Forelimb muscle (tissue), 1 donor: ENCODE results near the gene ZNHIT1. TPM values are rescaled to one million over a fixed set of nuclear protein-coding genes. Genes with fewer than 3 reads are reported as not detected.
"Not testable (repeated sequence)": the region's sequence is repeated elsewhere in the genome, so short reads cannot be mapped to it uniquely, and the experiment has no call there.

ENCODE experiments used
- DNase-seq: peaks from one replicate; pipeline ENCODE4 v3.0.0-alpha.2; 2013; ENCODE audit warnings: low read depth
- polyA plus RNA-seq: library from polyadenylated mRNA; unstranded; fragments of 120-200 nt; gene quantifications from one replicate; pipeline ENCODE4 v1.2.1, GENCODE V29; 2013; ENCODE audit not compliant: insufficient read length

Gene ZNHIT1
- polyA plus RNA-seq, 1 donor: 46.5 TPM

GRCh38 chr7:101241443-101242349, 23.7 kb downstream of the ZNHIT1 start:
- DNase-seq: no peak

GRCh38 chr7:101243646-101244374, 25.8 kb downstream of the ZNHIT1 start:
- DNase-seq: no peak

- DNase-seq: peak; percentile 81
Observed at GRCh38 chr7:101244375-101245146, 26.6 kb downstream of the ZNHIT1 start, which contains the start of gene FIS1. TSS of gene FIS1 (minus strand) at chr7:101245081. CDS start at chr7:101245004, 77 bp downstream.

GRCh38 chr7:101245147-101245668, 27.2 kb downstream of the ZNHIT1 start:
- no peak for DNase-seq

GRCh38 chr7:101248276-101248675, 30.3 kb downstream of the ZNHIT1 start:
- no peak for DNase-seq

- no peak for DNase-seq
Observed at GRCh38 chr7:101250324-101250723, 32.4 kb downstream of the ZNHIT1 start.

- peak; percentile 91 for DNase-seq
Observed at GRCh38 chr7:101251871-101252659, 34.1 kb downstream of the ZNHIT1 start.

- not testable (repeated sequence) for DNase-seq
Observed at GRCh38 chr7:101253199-101253598, 35.2 kb downstream of the ZNHIT1 start.

GRCh38 chr7:101255796-101256195, 37.8 kb downstream of the ZNHIT1 start:
- DNase-seq: no peak

- no peak for DNase-seq
Observed at GRCh38 chr7:101258243-101258731, 40.3 kb downstream of the ZNHIT1 start.

- not testable (repeated sequence) for DNase-seq
Observed at GRCh38 chr7:101264102-101264706, 46.2 kb downstream of the ZNHIT1 start.

GRCh38 chr7:101265622-101266516, 47.9 kb downstream of the ZNHIT1 start:
- DNase-seq: no peak

- DNase-seq: no peak
Observed at GRCh38 chr7:101269664-101270063, 51.7 kb downstream of the ZNHIT1 start.

- no peak for DNase-seq
Observed at GRCh38 chr7:101271021-101271420, 53.1 kb downstream of the ZNHIT1 start.

- DNase-seq: no peak
Observed at GRCh38 chr7:101273206-101273605, 55.2 kb downstream of the ZNHIT1 start.
